ENCODE measurements around the gene CHD6. TPM values are rescaled to one million over a fixed set of nuclear protein-coding genes. Genes with fewer than 3 reads are reported as not detected.
A peak's percentile ranks its signal among the peaks of the same experiment; 100 is the strongest.

Gene CHD6
- total RNA-seq, 4 donors from 2014 or later = 32.5 to 37.7 (median 35.0) TPM

DNA sequence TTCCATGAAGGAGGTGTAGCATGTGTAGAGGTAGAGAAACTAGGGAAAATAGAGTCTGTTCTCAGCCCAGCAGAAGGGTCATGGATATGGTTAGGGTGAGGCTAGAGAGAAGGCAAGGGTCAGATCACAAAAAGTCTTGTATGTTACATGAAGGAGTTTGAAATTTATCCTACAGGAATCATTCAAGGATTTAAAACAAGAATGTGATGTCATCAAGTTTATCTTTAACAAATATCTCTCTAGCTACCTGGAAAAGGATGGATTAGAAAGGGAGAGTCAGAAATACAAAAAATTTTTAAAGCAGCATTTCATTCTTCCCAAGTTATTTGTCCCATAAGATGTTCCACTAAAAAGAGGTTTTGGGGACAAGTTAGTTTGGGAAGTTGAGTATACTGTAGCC, 4.4 kb upstream of the CHD6 start:
- Histone ChIP-seq H3K4me1 (peaks cover 6 to 9% (median 7%) of the 10 kb centered on the region in 4 donors), H3K36me3 (no peaks in the 10 kb centered on the region), H3K27ac (replicated peaks in 1 of 4) (no peak overlapping the region), H3K4me3 (no peak overlapping the region), H3K27me3 (no peaks in the 10 kb centered on the region), H3K9me3 (no peaks in the 10 kb centered on the region)
- no peak for TF ChIP-seq POLR2A (IDR thresholded peaks at IDR 0.05; ENCODE audit: low read depth)
- TF ChIP-seq POLR2AphosphoS5 (IDR thresholded peaks at IDR 0.05) = no peak
- TF ChIP-seq EP300 (IDR thresholded peaks at IDR 0.05) = no peak
- TF ChIP-seq, protein P1, sequence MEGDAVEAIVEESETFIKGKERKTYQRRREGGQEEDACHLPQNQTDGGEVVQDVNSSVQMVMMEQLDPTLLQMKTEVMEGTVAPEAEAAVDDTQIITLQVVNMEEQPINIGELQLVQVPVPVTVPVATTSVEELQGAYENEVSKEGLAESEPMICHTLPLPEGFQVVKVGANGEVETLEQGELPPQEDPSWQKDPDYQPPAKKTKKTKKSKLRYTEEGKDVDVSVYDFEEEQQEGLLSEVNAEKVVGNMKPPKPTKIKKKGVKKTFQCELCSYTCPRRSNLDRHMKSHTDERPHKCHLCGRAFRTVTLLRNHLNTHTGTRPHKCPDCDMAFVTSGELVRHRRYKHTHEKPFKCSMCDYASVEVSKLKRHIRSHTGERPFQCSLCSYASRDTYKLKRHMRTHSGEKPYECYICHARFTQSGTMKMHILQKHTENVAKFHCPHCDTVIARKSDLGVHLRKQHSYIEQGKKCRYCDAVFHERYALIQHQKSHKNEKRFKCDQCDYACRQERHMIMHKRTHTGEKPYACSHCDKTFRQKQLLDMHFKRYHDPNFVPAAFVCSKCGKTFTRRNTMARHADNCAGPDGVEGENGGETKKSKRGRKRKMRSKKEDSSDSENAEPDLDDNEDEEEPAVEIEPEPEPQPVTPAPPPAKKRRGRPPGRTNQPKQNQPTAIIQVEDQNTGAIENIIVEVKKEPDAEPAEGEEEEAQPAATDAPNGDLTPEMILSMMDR (IDR thresholded peaks at IDR 0.05) = no peak
- intact Hi-C loops (cut with DNase I) = no loop called here
- no peak for DNase-seq (ENCODE audit: extremely low spot score)

DNA sequence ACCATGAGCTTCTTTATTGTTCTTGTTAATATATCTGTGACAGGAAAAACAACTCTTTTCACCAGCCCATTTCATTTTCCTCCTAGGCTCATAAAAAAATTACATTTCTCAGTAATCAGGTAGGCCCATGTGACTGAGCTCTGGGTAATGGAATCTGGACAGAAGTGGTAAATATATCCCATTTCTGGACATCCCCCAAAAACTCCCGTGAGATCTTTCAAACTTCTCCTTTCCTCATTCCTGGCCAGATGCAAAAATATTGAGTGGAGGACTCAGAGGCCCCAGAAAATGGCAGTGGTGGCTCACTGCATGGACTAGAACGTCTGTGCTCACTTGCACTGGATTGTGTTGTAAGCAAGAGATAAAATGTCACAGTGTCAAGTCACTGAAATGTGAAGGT, 3.8 kb upstream of the CHD6 start:
- 46% methylated on average over 2 of the region's 2 CpGs for WGBS

DNA sequence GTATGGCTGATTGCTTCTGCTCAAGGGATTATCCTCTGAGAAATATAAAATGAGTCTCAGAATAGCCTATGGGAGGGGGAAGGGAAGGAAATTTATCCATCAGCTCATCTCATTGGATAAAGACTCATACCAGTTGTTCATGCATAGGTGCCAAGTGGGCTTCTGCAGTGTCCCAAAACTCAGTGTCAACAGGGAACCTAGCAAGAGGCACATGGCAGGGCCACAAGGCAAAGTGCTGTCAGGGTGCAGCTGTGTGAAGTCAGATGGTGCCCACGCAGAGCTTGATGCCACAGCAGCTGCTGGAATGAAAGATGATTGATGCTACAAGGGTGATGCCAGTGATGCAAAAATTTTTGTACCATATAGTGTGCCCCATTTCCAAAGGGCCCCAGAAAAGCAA, 3.2 kb upstream of the CHD6 start:
- H3K4me1 ChIP-seq = peaks cover 14 to 21% (median 16%) of the 10 kb centered on the region in 4 donors
- intact Hi-C loops (cut with DNase I) = no loop called here

More for the DNA sequence above, 3.8 kb upstream of the CHD6 start:
- H3K27me3 ChIP-seq = no peaks in the 10 kb centered on the region
- H3K4me1 ChIP-seq = peaks cover 10 to 15% (median 10%) of the 10 kb centered on the region in 4 donors
- no peak for TF ChIP-seq POLR2AphosphoS5 (IDR thresholded peaks at IDR 0.05)
- TF ChIP-seq, protein P1 (IDR thresholded peaks at IDR 0.05) = no peak
- TF ChIP-seq POLR2A (IDR thresholded peaks at IDR 0.05; ENCODE audit: low read depth) = no peak
- TF ChIP-seq EP300 (IDR thresholded peaks at IDR 0.05) = no peak
- intact Hi-C loops (cut with DNase I) = no loop called here
- H3K27ac ChIP-seq (replicated peaks in 1 of 4) = no peak overlapping the region
- DNase-seq (ENCODE audit: extremely low spot score) = no peak
- no peak overlapping the region for H3K4me3 ChIP-seq
- H3K36me3 ChIP-seq = no peaks in the 10 kb centered on the region
- H3K9me3 ChIP-seq = no peaks in the 10 kb centered on the region

DNA sequence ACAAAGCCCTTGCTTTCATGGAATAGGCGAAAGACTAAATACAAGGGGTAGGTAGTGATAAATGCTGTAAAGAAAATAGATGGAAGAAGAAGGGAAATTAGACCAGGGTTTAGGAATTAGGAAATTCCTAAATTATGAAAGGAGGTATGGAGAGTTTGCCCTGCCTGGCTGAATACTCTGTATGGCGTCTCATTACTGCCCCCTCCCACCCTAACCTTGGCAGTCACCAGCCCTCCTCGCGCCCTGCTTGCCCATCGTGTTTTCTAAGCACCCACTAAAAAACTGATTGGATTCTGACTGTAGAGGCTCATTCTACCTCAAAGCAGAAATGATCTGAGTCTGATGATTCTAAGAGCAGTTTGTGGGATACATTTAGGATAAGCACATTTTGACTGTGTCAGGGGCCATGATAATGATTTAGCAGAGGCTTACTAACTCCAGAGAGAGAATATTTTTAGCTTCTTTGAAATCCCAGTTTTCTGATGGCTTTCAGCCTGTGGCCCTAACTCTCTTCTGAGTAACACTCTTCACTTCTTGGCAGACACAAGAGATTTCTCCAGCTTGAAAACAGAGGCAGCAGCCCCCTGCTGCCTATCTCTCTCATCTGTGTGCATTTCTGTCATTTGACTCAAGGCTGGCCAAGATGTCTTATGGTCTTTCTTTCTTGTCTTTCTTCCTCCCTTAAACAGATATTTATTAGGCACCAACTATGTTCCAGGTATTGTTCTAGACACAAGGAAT, 1.4 kb upstream of the CHD6 start:
- H3K27me3 ChIP-seq = no peaks in the 10 kb centered on the region
- DNase-seq (ENCODE audit: extremely low spot score) = no peak
- peaks cover 22 to 40% (median 35%) of the 10 kb centered on the region in 4 donors for H3K4me1 ChIP-seq
- H3K9me3 ChIP-seq = no peaks in the 10 kb centered on the region
- H3K36me3 ChIP-seq = no peaks in the 10 kb centered on the region
- TF ChIP-seq POLR2A (IDR thresholded peaks at IDR 0.05; ENCODE audit: low read depth) = no peak
- TF ChIP-seq, protein P1 (IDR thresholded peaks at IDR 0.05) = no peak
- no peak for TF ChIP-seq EP300 (IDR thresholded peaks at IDR 0.05)
- TF ChIP-seq POLR2AphosphoS5 (IDR thresholded peaks at IDR 0.05) = no peak
- peak overlapping the region in 3 of 4 donors; percentile 82 to 89 (median 88) for H3K27ac ChIP-seq (replicated peaks in 1 of 4)
- intact Hi-C loops (cut with DNase I) = loop anchor here (5.0 kb wide), 1 partner anchor 73 kb away; no protein-coding TSS in a partner anchor
- H3K4me3 ChIP-seq = peak overlapping the region in 2 of 4 donors; percentile 80
- WGBS = 73% methylated on average over 5 of the region's 5 CpGs

More for the DNA sequence above, 3.2 kb upstream of the CHD6 start:
- TF ChIP-seq EP300 (IDR thresholded peaks at IDR 0.05) = no peak
- TF ChIP-seq POLR2AphosphoS5 (IDR thresholded peaks at IDR 0.05) = no peak
- TF ChIP-seq, protein P1 (IDR thresholded peaks at IDR 0.05) = no peak
- TF ChIP-seq POLR2A (IDR thresholded peaks at IDR 0.05; ENCODE audit: low read depth) = no peak
- no peak for DNase-seq (ENCODE audit: extremely low spot score)
- no peak overlapping the region for H3K4me3 ChIP-seq
- H3K27ac ChIP-seq (replicated peaks in 1 of 4) = no peak overlapping the region
- no peaks in the 10 kb centered on the region for H3K27me3 ChIP-seq
- no peaks in the 10 kb centered on the region for H3K36me3 ChIP-seq
- H3K9me3 ChIP-seq = no peaks in the 10 kb centered on the region
- 100% methylated on average over 1 of the region's 1 CpG for WGBS

All from esophagus muscularis mucosa (tissue), 4 donors.